OCI-LY3 (cell line): ENCODE results near the gene TSR3.

Experiments used
- CTCF ChIP-seq: fragments of 200-600, 300-600 bp; sonication (generic); IDR thresholded peaks from 2 replicates; pipeline ENCODE4 v1.5.1; 2014; ENCODE audit warnings: antibody characterized with exemption, low read length, low read depth
- EZH2phosphoT487 ChIP-seq: fragments of 200-600 bp; shearing (Covaris generic); IDR thresholded peaks from 2 replicates; pipeline ENCODE4 v1.6.1; 2018; ENCODE audit warnings: antibody characterized with exemption, mixed run types, low read depth

GRCh38 chr16:1349951-1350350 is 1.7 kb downstream of the TSR3 start:
- no peak for TF ChIP-seq CTCF
- TF ChIP-seq EZH2phosphoT487 = no peak
